NCI-H526 treated with DMSO at 0.1 percent for 48 hours (cell line): Measurements from ENCODE around the gene MYO9A.
"Not testable (repeated sequence)": the region's sequence is repeated elsewhere in the genome, so short reads cannot be mapped to it uniquely, and the experiment has no call there.

ENCODE experiments used
- DNase-seq: peaks from one replicate; lab custom pipeline; 2025; lab: John Stamatoyannopoulos, UW

Gene MYO9A

GRCh38 chr15:72042865-72043264 is 75.1 kb downstream of the MYO9A start:
- no peak for DNase-seq

DNA sequence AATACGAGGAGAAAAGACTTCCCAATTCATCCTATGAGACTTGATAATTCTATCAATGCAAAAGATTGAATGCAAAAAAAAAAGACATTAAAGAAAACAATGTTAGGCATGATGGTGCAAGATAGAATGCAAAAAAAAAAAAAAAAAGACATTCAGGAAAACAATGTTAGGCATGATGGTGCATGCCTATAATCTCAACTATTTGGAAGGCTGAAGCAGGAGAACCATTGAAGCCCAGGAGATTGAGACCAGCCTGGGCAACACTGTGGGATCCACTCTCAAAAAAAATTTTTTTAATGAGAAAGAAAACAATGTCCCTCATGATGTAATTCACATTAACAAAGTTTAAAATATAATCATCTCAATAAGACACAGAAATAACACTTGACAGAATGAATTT is 75.9 kb downstream of the MYO9A start:
- no peak for DNase-seq

- no peak for DNase-seq
These were observed 80.6 kb downstream of the MYO9A start for GRCh38 chr15:72037321-72037720.

DNA sequence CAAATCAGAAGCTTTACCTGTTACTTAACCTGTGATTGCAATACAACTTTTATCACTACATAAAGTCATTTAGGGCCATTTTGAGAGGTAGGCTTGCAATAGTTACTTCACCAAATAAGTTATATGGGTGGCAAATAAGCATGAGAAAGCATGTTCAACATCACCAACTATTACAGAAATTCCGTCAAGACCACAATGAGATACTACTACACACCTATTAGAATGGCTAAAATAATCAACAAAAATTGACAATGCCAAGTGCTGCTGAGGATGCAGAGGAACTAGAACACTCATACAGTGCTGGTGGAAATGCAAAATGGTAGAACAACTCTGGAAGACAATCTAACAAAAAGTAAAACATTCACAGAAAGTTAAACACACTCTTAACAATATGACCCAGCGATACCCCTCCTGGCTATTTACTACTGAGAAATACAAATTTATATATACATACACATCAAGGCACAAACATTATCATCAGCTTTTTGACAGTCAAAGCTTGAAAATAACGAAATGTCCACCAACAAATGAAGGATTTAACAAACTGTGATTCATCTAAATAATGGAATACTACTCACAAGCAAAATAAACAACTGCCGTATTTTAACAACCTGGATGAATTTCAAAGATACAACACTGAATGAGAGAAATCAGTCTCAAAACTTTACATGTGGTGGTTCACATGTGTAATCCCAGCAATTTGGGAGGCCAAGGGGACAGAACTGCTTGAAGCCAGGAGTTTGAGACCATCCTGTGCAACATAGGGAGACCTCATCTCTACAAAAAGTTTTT is 82.9 kb downstream of the MYO9A start:
- DNase-seq = no peak

DNA sequence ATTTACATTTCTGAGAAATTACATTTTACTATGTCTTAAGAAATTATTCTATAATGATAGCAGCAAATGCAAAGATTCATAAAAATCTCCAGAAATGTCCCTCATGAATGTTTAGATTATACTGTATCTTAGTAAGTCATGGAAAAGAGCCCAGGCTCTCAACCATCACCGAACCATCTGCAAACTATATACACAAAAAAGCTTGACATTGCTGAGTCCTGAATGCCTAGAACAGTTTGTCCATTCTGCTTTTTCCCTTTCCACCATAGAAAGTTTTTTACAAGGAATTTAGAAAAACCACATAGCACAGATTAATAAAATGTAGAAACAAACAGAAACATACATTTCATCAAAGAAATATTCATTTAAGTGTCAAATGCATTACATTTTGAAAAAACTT is 83.6 kb downstream of the MYO9A start:
- DNase-seq = no peak

DNA sequence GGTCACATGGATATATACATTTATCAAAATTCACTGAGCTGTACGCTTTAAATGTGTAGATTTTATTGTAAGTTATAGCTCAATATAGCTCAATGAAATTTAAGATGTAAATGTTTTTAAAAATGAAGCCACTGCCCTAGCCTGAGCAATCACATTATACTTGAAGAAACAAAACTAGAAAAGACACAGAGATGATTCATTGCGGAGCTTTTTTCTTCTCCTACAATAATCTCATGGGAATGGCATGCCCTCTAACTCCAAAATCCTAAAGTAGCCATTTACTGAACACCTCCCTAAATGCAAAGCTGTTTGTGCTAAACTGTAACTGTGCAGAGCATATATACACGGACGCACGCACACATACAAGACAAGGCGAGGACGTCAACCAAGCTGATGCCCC is 84.2 kb downstream of the MYO9A start:
- no peak for DNase-seq

GRCh38 chr15:72033285-72033684 is 84.7 kb downstream of the MYO9A start:
- DNase-seq = no peak

DNA sequence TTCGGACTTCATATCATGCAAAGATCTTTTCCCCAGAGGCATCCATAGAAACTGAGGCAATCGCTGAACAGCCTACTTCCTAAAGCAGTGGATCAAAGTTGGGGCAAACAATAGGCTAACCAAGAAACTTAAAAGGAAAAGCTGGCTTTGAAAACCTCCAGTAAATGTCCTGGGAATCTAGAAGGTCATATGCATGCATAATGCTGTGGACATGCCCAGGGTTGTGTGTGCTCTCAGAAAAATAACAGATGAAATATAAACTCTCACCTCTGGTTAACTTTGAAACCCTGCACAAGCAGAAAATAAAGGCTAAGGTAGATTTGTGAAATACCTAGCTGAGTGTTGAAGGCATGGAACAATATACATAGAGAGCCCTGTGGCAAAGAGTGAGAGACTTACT is 96.3 kb downstream of the MYO9A start:
- no peak for DNase-seq

DNA sequence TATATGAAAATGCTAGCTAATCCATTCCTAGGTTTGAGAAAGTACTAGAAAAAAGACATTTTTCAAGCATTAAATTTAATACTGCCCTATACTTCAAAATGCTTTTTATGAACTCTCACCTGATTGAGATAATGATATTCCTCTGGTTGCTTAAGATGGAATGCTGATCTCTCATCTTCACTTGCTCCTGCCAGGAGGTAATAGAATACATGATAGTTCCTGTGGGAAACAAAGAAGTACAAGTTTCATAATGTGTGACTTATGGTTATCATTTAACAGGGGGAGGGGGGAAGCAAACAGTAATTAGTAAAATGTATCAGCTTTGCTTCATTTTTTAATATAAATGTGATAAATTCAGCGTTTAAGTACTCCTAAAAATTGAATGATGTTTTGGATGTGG is 97.2 kb downstream of the MYO9A start:
- no peak for DNase-seq

DNA sequence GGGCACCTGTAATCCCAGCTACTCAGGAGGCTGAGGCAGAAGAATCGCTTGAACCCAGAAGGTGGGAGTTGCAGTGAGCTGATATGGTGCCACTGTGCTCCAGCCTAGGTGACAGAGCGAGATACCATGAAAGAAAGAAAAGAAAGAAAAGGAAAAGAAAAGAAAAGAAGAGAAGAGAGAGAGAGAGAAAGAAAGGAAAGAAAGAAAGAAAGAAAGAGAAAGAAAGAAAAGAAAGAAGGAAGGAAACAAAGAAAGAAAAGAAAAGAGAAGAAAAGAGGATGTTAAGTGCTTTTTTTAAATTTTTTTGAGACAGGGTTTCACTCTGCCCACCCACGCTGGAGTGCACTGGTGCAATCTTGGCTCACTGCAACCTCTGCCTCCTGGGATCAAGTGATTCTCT is 103.4 kb downstream of the MYO9A start:
- not testable (repeated sequence) for DNase-seq

DNA sequence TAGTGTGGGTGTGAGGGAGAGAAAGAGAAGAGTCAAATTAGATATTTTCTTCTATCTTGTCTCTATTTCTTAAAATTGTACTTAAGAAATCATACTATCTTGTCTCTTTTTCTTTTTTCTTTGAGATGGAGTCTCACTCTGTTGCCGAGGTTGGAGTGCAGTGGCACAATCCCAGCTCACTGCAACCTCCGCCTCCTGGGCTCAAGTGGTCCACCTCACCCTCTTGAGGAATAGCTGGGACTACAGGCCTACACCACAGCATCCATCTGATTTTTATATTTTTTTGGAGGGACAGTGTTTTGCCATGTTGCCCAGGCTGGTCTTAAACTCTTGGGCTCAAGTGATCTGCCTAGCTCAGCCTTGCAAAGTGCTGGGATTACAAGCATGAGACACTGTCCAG is 104.2 kb downstream of the MYO9A start:
- no peak for DNase-seq

DNA sequence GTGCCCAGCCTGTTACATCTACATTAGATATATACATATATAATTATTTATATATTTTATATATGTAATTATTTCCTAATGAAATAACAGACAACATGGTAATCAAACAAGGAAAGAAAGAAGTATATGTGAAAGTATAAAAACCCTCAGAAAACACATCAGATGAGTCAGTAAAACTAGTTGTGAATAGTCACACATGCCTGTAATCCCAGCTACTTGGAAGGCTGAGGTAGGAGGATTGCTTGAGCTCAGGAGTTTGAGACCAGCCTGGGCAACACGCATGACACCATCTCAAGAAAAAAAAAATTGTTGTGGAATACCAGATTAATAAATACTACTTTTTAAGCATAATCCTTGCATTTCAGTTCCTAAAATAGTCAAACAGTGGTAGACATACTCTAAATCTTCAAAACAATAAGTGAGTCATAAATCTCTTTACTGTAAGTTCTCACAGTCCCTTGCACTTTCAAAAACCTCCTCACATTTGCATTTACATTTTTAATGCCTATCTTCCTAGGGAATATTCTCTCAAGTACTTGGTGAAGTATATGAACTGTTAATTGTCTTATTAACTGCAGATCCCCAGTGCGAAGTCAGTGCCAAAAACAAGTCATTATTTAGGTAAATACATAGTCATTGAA is 106.5 kb downstream of the MYO9A start:
- no peak for DNase-seq

DNA sequence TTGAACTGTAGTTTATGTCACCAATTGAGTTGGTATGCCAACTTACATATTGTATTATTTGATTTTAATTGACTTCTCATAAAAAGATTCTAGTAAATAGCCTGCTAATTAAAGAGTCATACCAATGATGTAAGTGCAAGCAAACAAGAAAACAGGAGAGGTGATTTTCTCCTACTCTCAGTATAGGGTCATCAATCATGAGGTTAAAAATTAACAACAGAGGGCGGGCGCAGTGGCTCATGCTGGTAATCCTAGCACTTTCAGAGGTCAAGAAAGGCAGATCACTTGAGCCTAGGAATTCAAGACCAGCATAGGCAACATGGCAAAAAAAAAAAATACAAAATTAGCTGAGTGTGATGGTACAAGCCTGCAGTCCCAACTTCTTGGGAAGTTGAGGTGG is 108.7 kb downstream of the MYO9A start:
- DNase-seq = no peak

DNA sequence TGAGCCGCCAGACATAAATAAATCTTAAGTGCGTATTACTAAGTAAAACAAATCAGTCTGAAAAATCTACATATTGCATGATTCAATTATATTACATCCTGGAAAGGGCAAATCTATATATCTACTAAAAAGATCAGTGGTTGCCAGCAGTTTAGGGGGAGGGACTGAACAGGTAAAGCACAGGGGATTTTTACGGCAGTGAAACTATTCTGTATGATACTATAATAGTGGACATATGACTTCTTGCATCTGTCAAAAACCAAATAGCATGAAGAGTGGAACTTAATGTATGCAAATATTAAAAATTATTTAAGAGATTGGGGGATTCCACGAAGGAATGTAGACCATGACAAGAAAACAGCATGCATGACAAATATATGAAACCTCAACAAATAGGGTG is 111.6 kb downstream of the MYO9A start:
- DNase-seq = no peak

GRCh38 chr15:72005483-72005882 is 112.5 kb downstream of the MYO9A start:
- DNase-seq = no peak

DNA sequence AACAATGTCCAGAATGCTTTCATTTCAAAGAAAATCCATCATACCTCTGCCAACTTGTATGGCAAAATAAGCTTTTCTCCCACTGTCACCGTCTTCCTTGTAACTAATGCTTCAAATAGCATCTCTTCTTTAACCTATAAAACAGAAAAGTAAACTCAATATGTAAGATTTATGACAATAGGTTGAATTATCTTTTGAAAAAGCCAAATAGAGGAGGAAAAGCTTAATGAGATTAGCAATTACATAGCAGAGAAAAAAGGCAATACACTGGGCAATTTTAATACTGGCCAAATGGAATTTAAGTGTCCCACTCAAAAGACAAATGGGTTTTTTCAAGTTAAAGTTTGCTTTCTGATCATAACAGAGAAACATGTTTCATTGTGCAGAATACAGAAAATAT is 118.1 kb downstream of the MYO9A start:
- DNase-seq = no peak

- DNase-seq = not testable (repeated sequence)
These were observed 119.2 kb downstream of the MYO9A start for GRCh38 chr15:71998717-71999116.

- DNase-seq = no peak
These were observed 120.3 kb downstream of the MYO9A start for GRCh38 chr15:71997691-71998090.

DNA sequence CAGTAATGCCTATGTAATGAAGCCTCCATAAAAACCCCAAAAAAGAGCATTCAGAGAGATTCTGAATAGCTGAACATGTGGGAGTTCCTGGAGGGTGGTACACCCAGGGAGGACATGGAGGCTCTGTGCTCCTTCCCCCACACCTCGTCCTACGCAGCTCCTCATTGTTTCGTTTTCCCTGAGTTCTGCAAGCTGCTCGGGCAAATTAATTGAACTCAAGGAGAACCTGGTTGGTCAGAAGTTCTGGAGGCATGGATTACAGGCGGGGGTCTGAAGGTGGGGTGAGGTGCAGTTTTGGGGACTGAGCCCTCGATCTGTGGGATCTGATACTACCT is 142.2 kb downstream of the MYO9A start:
- no peak for DNase-seq

DNA sequence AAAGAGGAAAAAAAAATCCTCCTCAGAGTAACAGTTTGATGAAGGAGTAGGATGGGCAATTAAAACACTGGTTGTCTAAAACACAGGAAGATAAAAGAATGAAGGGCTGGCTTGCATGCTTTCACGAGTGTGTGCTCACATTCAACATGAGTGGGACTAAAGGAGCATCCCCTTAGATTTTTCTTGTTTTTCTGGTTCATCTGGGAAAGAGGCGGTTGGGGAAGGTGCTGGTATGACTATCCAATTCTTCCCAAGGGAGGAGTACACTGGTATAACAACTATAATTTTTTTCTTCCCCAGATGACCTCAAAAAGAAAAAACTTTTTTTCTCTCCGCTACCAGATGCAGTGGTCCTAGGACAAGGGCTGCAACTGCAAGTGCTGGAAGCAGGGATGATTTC is 143.7 kb downstream of the MYO9A start:
- no peak for DNase-seq

DNA sequence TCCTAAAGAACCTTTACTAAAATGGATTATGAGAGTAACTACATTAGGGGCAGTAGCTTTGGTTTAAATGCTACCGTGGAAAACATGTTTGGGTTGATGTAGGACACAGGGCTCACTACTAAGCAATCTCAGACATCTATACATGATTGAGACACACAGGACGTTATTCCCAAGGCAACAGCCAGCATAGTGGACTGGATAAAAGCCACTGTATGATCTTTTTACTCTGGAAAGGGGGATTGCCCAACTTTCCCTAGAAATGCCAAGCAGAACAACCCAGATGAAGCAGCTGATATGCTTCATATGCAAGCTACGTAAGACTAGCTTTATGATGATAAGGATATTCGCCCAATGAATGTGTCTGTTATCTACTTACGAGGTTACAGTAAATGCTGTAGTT is 144.6 kb downstream of the MYO9A start:
- DNase-seq = no peak

GRCh38 chr15:71971905-71972304 is 146.0 kb downstream of the MYO9A start:
- DNase-seq = no peak

- no peak for DNase-seq
These were observed 147.5 kb downstream of the MYO9A start for GRCh38 chr15:71970435-71970834.

DNA sequence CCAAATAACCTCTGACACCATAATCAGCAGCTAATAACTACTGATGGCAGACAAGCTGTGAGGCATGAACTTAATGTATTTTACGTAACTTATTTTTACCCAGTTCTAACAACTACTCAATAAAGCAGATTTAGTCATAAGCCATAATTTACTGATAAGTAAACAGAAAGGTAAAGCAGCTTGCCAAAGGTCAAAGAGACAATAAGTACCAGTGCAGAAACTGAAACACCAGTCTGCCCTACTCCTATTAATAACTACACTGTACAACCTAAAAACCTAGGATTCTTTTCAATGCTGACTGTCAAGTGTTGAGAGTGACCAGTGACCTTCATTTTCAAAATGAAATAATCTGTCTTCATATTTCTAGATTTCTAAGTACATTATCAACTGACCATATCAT is 155.4 kb downstream of the MYO9A start:
- DNase-seq = no peak
